ENCODE measurements around the gene LAMC1. TPM values are rescaled to one million over a fixed set of nuclear protein-coding genes. Genes with fewer than 3 reads are reported as not detected.

LAMC1 gene
- total and polyA plus RNA-seq, 10 of the 15 experiments (the other 5 are each of a cell fraction or from before 2014, with no cell fraction given) = 4.6 to 51.4 (median 25.6) TPM

DNA sequence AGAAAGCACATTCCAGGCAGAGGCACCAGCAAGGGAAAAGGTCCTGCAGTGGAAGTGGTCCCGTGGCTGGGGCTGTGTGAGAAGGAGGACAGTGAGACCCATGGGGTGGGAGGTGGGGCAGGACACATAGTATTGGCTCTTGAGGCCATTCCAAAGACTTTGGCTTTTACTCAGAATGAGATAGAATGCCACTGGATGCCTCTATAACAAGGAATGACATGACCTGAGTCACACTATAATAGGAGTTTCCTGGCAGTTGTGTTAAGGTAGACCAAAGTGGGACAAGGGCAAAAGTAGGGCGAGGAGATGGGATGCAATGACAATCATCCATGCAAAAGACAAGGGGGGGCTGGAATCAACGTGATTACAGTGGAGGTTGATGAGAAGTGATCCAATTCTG, 138.2 kb downstream of the LAMC1 start:
- TF ChIP-seq CEBPB (IDR thresholded peaks at IDR 0.05; ENCODE audit: borderline replicate concordance in 1 of 2, low read depth in 2 of 2, low read length in 2 of 2) (no peak), JUNB (IDR thresholded peaks at IDR 0.05) (no peak), NRF1 (conservative IDR thresholded peaks at IDR 0.05; ENCODE audit: low read depth, low read length) (no peak), WRNIP1 (IDR thresholded peaks at IDR 0.05; ENCODE audit: borderline replicate concordance, low read depth, low read length) (no peak), CBX3 (IDR thresholded peaks at IDR 0.05; ENCODE audit: borderline replicate concordance, low read depth) (no peak), IKZF1 (conservative IDR thresholded peaks at IDR 0.05) (no peak), SIN3A (IDR thresholded peaks at IDR 0.05; ENCODE audit: low read depth, low read length) (no peak), RBBP5 (conservative IDR thresholded peaks at IDR 0.05) (no peak), ZNF207 (IDR thresholded peaks at IDR 0.05; ENCODE audit: borderline replicate concordance) (no peak)
- TF ChIP-seq, protein P1, sequence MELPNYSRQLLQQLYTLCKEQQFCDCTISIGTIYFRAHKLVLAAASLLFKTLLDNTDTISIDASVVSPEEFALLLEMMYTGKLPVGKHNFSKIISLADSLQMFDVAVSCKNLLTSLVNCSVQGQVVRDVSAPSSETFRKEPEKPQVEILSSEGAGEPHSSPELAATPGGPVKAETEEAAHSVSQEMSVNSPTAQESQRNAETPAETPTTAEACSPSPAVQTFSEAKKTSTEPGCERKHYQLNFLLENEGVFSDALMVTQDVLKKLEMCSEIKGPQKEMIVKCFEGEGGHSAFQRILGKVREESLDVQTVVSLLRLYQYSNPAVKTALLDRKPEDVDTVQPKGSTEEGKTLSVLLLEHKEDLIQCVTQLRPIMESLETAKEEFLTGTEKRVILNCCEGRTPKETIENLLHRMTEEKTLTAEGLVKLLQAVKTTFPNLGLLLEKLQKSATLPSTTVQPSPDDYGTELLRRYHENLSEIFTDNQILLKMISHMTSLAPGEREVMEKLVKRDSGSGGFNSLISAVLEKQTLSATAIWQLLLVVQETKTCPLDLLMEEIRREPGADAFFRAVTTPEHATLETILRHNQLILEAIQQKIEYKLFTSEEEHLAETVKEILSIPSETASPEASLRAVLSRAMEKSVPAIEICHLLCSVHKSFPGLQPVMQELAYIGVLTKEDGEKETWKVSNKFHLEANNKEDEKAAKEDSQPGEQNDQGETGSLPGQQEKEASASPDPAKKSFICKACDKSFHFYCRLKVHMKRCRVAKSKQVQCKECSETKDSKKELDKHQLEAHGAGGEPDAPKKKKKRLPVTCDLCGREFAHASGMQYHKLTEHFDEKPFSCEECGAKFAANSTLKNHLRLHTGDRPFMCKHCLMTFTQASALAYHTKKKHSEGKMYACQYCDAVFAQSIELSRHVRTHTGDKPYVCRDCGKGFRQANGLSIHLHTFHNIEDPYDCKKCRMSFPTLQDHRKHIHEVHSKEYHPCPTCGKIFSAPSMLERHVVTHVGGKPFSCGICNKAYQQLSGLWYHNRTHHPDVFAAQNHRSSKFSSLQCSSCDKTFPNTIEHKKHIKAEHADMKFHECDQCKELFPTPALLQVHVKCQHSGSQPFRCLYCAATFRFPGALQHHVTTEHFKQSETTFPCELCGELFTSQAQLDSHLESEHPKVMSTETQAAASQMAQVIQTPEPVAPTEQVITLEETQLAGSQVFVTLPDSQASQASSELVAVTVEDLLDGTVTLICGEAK (IDR thresholded peaks at IDR 0.05; ENCODE audit: borderline replicate concordance) = no peak
- TF ChIP-seq, protein P2, sequence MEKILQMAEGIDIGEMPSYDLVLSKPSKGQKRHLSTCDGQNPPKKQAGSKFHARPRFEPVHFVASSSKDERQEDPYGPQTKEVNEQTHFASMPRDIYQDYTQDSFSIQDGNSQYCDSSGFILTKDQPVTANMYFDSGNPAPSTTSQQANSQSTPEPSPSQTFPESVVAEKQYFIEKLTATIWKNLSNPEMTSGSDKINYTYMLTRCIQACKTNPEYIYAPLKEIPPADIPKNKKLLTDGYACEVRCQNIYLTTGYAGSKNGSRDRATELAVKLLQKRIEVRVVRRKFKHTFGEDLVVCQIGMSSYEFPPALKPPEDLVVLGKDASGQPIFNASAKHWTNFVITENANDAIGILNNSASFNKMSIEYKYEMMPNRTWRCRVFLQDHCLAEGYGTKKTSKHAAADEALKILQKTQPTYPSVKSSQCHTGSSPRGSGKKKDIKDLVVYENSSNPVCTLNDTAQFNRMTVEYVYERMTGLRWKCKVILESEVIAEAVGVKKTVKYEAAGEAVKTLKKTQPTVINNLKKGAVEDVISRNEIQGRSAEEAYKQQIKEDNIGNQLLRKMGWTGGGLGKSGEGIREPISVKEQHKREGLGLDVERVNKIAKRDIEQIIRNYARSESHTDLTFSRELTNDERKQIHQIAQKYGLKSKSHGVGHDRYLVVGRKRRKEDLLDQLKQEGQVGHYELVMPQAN (conservative IDR thresholded peaks at IDR 0.05) = no peak
- Histone ChIP-seq H4K20me1 (ENCODE audit: control insufficient read depth, insufficient read depth) (no peaks in the 10 kb centered on the region), H3K4me3 (no peak overlapping the region), H2AFZ (ENCODE audit: control insufficient read depth, low read depth, low read length) (no peak overlapping the region), H3K9ac (ENCODE audit: control insufficient read depth, insufficient read depth, low read length) (no peak overlapping the region), H3K79me2 (ENCODE audit: control insufficient read depth, insufficient read depth, low read length) (no peaks in the 10 kb centered on the region), H3K27ac (ENCODE audit: control insufficient read depth, insufficient read depth) (no peak overlapping the region), H3K36me3 (ENCODE audit: control insufficient read depth in 2 of 2, insufficient read depth in 2 of 2, low read length in 1 of 2) (no peaks in the 10 kb centered on the region), H3K4me1 (ENCODE audit: control insufficient read depth, insufficient read depth, low read length) (no peaks in the 10 kb centered on the region), H3K4me2 (ENCODE audit: control insufficient read depth, insufficient read depth) (no peak overlapping the region), H3K9me3 (replicated peaks; ENCODE audit: control insufficient read depth, insufficient read depth, low read length) (no peaks in the 10 kb centered on the region), H3K27me3 (replicated peaks in 1 of 2; ENCODE audit: control insufficient read depth in 2 of 2, insufficient read depth in 2 of 2, low read length in 1 of 2) (no peaks in the 10 kb centered on the region)
- ATAC-seq (no peak), DNase-seq (ENCODE audit: low read depth, low spot score) (no peak), FAIRE-seq (no peak)
- ChIA-PET POLR2A (no interaction called here), RAD21 (ENCODE audit: unreplicated experiment) (no interaction called here), CTCF (no interaction called here), SMC1A (ENCODE audit: uncharacterized antibody, unreplicated experiment) (no interaction called here)
- in situ Hi-C loops (cut with MboI) = no loop called here
- 13% methylated on average over 3 of the region's 3 CpGs for WGBS (ENCODE audit: insufficient coverage, insufficient replicate concordance, low lambda C conversion rate, missing lambda C conversion rate)
- BruUV-seq (replicated peaks) = no TSS peak
- intact Hi-C loops (cut with micrococcal nuclease; ENCODE audit: unreplicated experiment) = no loop called here
